Renal pelvis (tissue), 4 donors: ENCODE results near the gene ASPHD2. TPM values are rescaled to one million over a fixed set of nuclear protein-coding genes. Genes with fewer than 3 reads are reported as not detected.

Experiments
- DNase-seq: peaks from one replicate; pipeline ENCODE4 v3.0.0-alpha.2; 2013
- polyA plus RNA-seq, 3 donors: library from polyadenylated mRNA; unstranded; fragments of 120-200 nt; gene quantifications; one replicate each; pipeline ENCODE4 v1.2.1, GENCODE V29; 2013; ENCODE audit not compliant: insufficient read length in 3 of 3

Gene ASPHD2
- polyA plus RNA-seq, 3 donors: 3.7 to 3.9 (median 3.9) TPM

DNA sequence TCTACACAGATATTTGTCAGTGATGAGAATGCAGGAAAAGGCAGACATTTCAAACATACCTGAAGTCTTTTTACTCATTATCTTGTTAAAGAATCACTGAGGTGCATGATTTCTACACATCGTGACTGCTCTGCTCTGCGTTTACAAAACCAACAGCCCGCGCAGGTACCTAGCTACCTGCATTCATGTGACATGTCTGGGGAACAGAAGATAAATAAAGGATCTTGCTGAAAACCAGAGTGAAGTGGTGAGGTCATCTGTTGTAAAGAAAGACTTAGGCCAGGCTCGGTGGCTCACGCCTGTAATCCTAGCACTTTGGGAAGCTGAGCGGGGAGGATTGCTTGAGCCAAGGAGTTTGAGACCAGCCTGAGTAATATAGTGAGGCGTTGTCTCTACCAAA is 15.7 kb downstream of the ASPHD2 start:
- no peak for DNase-seq

DNA sequence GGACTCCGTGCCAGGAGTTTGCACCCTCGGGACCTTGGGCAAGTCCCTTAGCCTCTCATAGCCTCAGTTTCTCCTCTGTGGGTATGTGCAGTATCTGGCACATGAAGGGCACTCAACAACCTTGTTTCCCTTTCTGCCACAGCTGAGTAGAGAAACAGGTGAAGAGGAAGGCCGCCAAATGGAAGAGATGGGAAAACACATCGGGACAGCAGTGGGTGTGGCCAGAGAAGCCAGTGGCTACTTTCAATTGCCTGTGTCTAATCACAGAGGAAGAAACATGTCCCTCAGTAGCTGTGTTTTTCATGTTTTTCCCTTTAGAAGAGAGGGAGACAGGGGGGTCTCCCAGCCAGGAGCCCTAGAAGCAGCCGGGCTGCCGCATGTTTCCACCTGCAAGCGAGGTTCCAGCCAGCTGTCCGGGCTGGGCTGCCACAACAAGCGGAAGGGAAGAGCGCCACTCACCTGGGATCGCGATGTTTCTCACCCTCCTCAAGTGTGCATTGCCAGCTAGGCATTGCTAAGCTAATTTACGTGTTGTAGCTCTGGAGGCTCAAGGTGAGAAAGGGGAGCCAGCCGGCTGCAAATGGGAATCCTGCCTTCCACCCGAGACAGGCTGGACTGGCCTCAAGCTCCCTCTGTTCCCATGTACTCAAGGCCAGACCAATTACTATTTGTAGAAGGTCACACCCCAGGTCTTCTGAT is 16.7 kb downstream of the ASPHD2 start:
- no peak for DNase-seq

DNA sequence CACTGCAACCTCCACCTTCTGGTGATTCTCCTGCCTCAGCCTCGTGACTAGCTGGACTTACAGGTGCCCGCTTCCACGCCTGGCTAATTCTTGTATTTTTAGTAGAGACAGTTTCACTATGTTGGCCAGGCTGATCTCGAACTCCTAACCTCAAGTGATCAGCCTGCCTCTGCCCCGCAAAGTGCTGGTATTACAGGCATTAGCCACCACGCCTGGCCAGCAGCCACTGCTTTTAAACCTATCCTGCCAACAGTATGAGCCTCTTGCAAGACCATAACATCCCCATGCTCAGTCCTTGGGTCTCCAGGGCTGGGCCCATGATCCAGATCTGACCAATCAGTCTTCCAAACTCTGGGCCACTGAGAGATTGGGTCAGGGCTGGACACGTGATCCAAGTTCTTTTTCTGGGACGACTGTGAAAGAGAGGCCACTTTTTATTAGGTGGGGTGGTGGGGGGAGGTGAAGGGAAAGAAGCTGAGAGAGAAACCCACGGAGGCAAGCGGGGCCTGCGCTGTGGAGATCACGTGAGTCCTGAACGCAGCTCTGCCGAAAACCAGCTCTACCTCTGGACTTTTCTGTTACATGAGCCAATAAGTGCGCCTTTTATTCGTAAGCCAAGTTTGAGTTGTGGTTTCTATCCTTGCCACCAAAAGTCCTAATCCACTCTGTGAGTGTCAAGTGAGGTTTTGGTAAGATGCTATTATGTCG is 17.9 kb downstream of the ASPHD2 start:
- DNase-seq: no peak

DNA sequence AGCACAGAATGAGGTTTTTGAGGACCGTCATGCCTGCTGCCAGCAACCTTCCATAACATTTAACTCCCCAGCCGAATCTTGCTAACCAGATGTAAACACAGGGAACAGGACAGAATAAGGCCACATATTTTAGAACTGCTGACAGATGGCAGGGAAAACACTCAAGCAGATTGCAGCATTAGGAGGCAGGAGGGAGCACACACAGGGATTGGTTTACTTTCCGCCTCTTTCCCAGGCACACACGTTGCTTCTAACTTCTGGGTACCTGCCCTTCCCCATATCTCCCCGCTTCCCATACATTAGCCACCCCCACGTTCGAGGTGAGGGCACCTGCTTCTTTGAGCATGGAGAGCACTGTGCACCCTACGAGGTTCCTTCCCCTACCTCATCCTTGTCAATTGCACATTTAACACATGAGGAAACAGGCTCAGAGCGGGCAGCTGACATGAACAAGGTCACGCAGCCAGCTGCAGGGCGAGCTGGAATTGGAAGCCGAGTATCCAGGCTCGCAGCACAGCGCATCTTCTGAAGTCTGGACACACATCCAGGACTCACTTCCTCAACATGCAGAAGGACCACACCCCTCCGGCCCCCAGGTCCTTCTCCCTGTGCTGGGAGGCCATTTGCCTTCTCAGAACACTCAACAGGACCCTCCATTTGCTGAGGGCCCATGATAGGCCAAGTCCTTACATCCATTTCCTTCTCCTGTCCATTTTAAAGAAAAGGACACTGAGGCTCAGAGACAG is 18.7 kb downstream of the ASPHD2 start:
- DNase-seq: no peak

DNA sequence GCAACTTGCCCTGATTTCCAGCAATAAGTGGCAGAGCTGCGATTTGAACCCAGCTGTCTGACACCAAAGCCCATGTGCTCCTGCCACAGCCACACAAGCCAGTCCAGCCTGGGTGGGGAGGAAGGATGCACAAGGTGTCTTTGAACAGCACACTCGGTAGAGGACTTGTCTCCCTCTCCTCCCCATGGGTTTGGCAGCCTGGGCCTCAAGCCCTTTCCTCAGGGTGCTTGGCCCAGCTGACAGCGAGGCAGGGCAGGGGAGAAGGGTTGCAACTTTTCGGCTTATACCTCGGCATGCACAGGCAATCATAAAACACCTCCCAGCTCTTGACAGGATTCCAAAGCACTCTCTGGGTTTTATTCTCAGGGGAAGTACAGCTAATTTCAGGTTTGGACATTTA is 19.3 kb downstream of the ASPHD2 start:
- DNase-seq: no peak

DNA sequence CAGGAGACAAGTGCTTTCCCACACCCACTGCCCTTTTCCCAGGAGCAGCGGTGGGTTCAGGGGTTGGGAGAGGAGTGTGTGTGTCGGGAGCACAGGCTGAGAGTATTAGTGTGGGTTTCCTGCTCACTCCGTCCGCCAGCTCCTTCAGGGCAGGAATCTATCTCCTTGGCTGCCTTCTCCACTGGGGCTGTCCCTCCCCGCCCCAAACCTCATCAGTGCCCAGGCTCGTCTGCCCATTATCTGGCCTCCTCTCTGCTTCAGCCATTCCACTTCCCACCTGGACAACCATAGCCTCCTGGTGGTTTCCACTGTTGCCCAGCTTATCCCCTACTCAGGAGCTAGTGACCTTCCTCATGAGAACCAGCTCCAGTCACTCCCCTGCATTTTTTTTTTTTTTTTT is 19.9 kb downstream of the ASPHD2 start:
- no peak for DNase-seq

DNA sequence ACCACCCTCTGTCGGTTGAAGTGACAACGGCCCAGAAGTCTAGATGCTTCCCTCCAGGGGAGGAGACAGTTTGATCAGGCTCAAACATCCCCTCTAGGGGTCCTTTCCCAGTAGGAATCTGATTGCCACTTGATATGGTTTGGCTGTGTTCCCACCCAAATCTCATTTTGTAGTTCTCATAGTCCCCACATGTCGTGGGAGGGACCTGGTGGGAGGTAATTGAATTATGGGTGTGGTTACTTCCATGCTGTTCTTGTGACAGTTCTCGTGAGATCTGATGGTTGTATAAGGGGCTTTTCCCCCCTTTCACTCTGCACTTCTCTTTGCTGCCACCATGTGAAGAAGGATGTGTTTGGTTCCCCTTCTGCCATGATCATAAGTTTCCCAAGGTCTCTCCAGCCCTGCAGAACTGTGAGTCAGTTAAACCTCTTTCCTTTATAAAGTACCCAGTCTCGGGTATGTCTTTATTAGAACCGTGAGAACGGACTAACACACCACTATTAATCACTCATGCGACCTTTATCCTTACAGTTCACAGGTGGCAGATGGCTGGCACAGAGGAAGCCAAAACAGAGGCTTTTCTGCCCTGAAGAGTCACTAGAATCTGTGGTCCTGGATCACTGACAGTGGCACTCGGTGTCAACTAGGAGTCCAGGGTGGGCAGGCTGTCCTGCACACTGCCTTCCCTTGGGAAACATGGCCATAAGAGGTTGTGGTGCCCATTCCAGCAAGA is 21.6 kb downstream of the ASPHD2 start:
- DNase-seq: no peak

DNA sequence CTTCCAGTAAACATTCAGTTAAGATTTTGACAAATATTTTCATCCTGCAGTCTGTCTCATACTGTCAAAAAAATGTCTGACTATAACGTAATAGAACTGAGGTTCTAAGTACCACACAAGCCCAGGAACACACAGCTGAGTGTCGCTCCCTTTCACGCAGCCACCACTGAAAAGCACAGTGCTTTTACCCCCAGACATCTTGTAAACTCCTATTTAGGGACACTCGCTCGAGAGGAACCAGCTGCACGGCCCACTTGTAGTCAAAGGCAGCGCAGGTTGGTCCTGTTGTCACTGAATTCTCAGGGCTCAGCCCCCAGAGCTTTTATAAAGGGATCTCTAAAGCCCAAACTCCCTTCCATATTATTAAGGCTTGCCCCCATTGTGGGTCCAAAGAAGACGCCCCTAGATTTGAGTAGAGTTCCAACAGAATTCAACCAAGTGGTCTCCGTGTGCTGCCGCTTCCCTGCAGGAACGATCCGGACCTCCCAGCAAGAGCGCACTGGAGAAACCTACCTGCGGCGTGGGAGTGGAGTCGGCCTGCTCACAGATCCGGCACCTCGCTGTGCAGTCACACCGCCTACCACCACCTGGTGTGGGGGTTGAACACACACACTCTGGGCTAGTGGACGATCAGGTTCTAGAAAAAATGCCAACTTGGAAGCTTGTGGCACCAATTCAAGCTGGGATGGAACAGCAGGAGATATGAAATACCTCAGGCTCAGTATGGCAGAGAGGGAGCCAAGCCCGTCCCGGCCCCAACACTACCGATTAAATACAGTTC is 23.4 kb downstream of the ASPHD2 start:
- no peak for DNase-seq

DNA sequence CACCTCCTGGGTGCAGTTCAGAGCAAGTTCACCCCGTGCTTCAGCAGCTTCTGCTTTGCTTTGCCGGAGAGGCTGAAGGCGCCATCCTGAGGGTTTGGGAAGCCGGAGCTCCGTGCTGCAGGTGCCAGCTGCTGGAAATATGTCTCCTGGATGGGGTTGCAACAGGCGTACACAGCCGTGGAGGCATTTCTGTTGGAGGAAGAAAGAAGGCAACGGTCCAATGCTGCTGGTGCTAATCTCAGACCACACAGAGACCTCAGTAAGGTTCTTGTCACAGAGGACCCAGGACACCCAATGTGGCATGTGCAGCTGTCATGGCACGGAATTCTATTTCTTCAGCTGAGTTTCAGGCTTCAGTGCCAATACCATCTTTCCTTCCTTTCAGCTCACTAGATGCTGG is 24.2 kb downstream of the ASPHD2 start:
- DNase-seq: no peak

DNA sequence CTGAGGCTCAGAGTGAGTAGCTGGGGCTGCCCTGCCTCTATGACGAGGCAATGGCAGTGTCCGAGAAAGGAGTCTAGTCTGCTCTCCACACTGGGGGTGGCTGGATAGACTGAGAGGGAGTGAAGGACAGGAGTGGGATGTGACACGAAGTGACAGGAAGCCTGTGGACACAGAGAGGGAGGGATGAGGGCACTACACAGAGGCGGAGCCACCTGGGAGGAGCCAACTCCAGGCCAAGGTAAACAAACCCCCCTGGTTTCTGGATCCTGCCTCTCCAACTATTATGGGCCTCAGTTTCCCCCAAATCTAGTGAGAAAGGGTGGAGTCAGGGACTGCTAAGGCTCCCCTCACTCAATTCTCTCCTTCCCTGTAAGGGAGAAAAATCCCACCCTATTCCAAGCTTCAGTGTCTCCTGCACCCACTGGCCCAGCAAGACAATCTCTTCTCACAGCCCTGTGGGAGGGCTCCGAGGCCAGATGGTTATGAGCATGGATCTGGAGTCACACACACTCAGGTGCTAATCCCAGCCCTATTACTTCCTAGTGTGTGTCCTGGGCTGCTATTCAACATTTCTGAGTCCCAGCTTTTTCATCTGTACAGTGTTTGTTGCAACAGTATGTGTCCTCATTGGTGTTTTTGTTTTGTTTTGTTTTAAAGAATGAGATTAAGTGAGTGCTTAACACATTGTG is 24.9 kb downstream of the ASPHD2 start:
- no peak for DNase-seq

DNA sequence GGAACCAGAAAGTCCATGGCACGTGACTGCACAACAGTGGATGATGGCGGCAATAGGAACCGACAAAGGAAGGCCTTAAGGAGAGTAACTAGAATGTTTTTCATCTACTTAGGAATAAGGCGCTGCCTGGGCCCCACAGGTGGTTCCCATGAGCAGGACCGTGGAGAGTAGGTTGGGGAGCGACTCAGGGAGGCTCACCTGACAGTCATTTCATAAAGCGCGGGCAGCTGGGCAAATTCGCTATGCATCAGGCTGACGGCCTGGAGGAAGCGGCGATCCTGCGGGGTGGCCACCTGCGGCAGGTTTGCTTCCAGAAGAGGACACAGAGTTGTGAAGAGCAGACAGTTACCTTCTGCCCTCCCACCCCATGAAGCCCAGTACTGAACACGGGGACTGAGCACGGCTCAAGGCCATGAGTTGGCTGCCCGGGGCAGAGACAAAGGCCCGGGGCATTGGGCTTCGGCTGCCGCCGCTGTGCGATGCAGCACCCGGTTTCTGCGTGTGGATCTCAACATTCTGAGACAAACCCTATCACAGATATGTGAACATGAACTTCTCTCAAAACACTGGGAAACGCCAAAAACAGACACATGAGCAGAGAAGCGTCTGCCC is 28.7 kb downstream of the ASPHD2 start:
- DNase-seq: no peak

DNA sequence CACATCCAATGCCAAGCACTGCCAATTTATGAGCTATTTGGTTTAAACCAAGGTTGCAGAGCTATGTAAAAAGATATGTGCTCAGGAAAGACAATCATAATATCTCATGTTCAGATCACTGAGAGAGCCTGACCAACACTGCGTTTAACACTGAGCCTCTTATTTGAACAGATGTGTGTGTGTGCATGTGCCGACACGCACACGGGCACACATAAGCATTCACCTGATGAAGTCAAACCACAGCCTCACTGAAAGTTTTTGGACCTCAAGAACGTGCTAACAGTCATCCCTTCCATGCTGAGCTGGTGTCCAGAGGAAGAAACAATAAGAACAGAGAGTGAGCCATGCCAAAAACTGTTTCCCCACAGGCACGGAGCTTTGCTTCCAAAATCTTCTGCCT is 31.1 kb downstream of the ASPHD2 start:
- DNase-seq: no peak

DNA sequence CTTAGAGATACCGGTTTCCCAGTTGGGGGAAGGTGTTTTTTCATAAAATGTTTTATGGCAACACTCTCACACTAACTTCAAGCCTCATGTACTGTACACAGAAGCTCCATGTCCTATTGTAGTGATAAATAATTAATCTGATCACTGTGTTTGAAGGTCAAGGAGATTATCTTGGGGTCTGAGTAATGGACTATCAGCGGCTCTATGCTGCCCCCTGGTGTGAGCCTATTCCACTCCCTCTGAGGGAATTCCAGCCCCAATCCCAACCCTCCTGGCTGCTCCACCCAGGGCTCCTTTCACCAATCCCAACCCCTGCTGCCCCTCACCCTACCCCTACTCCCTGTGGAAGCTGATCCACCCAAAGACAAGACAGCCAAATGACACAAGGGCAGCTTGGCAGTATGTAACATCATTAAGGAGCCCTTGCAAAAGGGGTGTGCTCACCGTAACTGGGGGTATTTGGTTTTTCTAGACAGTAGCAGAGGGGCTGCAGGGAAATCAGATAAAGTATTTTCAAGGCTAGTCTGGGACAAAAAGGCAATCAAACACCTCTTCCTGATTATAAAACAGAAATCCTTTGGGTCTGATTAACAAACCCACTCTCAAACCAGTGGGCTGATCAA is 32.2 kb downstream of the ASPHD2 start:
- no peak for DNase-seq

DNA sequence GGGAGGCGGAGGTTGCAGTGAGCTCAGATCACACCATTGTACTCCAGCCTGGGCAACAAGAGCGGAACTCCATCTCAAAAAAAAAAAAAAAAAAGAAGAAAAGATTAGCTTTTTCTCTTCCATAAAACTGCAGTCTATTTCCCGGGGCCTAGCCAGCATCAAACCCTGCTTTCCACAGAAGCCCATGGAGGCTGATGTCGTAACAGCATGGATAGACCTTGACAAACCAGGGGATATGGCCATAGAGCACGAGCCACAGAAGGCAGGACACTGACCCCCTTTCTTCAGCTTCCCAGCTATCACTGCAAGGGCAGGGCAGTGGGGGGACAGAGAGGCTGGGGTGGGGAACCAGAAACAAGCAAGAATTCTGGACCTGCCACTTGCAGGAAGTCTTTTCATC is 33.0 kb downstream of the ASPHD2 start:
- DNase-seq: no peak

DNA sequence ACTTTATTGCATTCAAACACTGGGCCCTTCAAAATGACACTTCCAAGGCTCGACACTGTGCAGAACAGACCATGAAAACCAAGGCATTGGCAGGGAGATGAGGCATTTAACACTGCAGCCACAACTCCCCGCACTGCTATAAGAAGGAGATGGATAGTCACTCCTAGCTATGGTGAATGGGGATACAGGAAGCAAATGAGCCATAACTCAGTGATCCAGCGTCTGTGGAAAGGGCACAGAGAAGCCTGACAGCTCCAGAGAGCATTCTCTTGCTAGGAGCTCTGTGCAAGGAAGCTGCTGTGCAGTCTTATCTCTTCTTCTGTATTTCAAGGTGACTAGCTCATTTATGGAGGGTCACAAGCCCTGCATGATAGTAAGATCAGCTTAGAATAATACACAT is 33.6 kb downstream of the ASPHD2 start:
- no peak for DNase-seq

DNA sequence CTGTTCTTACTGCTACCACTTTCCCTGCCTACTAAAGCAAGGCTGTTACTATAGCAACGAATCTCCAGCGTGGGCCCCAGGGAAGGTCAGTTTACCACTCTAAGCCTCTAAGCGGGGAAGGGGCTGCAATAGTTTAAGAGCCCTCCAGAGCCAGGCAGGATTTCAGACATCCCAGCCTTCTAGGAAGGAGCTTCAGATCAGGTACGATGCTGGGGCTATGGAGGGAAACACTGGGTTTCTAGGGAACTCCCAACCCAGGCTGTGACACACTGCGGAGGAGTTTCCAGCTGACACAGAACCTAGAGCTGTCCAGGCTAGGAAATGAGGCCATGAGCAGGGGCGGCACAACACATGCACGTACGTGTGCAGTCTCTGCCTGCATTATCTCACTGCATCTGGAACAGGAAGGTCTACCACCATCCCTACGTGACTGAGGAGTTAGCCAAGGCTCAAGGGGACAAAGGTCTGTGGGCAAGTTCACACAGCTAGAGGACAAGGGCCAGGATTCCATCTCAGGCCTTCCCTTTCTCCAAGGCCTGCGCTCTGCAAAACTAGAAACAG is 34.1 kb downstream of the ASPHD2 start:
- DNase-seq: peak; percentile 64

DNA sequence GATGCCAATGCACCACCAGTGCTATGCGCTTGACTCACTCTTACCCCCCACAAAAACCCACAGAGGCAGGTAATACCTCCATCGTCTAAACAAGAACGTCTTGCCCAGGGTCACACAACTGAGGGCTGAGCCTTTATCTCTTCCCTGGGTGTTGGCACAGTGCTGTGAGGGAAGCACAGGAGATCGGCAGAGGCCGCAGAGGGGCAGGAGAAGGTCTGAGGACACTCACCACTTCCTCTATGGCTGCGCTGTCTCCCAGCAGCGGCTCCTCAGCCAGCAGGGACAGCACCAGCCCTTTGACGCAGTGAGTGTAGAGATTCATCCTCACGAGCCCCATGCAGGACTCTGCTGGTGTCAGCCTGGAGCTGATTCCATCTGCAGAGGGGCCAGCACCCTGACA is 34.6 kb downstream of the ASPHD2 start:
- no peak for DNase-seq

DNA sequence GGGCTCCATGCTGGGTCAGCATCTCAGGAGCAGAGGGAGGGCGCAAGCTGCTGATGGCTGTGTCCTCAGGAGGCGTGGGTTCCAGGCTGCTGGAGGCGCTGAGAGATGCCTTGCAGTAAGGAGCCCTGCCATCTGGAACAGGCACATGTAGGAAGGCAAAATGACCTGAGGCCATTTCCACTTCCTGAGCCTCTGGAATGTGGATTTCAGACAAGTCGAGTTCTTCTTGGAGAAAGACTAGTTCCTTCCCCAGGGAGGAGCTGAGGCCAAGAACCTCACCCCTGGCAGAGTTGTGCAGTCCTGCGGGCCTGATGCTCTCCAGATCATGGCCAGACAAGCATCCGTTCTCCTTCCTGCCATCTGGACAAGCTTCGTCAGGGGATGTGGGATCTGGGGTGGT is 35.3 kb downstream of the ASPHD2 start:
- no peak for DNase-seq

DNA sequence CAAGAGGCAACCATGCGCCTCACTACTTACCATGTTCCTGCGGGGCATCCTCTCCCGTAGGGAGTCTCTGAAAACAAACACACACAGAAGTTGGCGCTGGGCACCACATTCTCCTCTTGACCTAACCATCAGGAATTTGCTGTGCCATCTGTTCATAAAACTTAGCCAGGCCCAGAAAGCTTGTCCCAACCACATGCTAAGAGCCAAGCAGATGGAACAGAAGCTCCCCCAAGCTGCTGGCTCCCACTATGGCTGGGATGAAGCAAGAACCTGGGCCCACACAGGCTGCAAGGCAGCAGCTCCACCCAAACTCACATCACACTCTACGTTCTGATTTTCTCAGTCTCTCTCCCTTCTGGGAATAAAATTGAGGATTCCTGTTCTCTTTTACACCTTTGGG is 37.1 kb downstream of the ASPHD2 start:
- no peak for DNase-seq

DNA sequence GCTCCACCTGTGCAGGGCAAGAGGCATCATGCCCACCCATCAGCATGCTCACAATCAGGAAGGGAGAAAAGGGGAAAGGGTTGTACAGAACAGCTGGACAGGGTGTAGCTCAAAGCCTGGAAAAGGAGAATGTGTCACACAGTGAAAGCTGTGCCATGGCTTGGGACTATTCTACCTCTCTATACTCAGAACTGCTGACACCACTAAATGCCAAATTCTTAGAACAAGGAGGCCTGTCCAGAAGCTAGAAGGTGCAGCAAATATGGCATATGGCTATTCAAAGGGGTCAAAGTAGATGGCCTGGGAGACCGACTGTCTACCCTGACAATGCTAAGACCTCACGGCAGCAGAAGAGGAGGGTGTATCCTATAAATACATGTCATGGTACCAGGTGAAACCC is 41.7 kb downstream of the ASPHD2 start:
- no peak for DNase-seq
